ENCODE results near the gene GNB1L.

DNA sequence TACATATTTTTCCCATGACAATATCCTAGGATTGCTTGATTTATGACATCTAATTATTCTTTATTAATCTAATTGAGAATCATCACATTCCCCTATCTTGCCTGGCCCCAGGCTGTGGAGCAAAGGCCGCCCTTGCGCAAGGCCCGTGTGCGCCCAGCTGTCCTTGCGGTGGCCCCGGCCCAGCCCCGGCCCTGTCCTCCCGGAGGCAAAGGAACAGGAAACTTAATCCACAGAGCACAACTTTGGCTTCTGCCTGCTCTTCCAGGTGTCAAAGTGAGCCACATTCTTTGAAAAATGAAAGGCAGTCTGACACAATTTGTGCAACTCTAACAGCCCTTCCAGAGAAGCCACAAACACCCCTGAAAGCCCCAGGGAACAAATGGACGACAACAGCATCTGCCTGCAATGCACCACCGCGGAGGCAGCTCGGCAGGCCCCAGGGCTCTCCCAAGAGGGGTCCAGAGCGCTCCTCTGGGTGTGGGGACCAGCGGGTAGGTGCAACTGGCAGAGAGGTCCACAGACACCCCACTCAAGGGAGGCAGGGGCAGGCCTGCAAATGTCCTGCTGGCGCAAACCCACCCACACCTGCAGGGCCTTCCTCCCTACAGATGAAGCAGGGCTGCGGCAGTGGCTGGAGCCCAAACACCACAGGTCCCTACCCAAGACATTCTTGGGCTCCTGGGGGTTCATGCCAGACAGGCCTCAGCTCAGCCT, 30.3 kb downstream of the GNB1L start:
- TF ChIP-seq ZNF274 (IDR thresholded peaks at IDR 0.05; ENCODE audit: low read depth, low read length) (no peak), SUZ12 (IDR thresholded peaks at IDR 0.05; ENCODE audit: extremely low read depth, insufficient read depth, insufficient read length) (no peak)

All from NT2/D1 (cell line).